Measurements from ENCODE around the gene MARK2.
A peak's percentile ranks its signal among the peaks of the same experiment; 100 is the strongest.
"Not testable (repeated sequence)": the region's sequence is repeated elsewhere in the genome, so short reads cannot be mapped to it uniquely, and the experiment has no call there.

Gene MARK2

GRCh38 chr11:63854696-63855095 is 15.8 kb downstream of the MARK2 start:
- no peak for DNase-seq (ENCODE audit: low spot score)

- no peak for DNase-seq (ENCODE audit: low spot score)
Observed at GRCh38 chr11:63855975-63856374, 17.1 kb downstream of the MARK2 start.

- peak; percentile 40 for DNase-seq (ENCODE audit: low spot score)
Observed at GRCh38 chr11:63858628-63859550, 20.0 kb downstream of the MARK2 start.

DNA sequence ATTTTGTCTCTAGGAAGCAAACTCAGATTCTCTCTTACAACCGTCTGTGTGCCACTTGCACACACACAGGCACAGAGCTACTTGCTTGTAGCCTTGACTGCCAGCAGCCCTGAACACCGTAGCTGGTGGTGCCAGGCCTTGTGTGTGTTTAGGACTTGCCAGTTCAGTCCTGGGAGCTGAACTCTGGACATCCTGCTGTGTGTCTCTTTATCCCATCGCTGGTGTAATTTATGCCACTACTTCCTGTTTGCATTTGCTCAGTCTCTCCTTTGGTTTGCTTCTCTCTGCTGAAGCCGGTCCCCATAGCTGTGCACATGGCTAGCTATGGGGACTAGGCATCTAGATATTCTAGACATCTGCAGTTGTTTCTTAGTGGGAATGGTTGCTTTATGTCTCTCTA is 24.0 kb downstream of the MARK2 start:
- no peak for DNase-seq (ENCODE audit: low spot score)

GRCh38 chr11:63863620-63864019 is 24.7 kb downstream of the MARK2 start:
- not testable (repeated sequence) for DNase-seq (ENCODE audit: low spot score)

DNA sequence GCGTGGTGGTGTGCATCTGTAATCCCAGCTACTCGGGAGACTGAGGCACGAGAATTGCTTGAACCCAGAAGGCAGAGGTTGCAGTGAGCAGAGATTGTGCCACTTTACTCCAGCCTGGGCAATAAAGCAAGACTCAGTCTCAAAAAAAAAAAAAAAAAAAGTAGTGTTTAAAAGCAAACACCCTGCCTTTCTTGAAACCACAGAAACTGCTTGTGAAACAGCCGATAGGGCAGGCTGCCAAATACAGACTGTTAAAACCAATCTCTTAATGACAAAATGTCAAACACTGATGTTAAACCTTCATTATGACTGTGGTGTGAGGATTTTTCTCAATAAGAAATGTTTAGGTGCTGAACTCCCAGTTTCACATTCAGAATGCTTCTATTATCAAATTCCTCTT is 27.3 kb downstream of the MARK2 start:
- no peak for DNase-seq (ENCODE audit: low spot score)

DNA sequence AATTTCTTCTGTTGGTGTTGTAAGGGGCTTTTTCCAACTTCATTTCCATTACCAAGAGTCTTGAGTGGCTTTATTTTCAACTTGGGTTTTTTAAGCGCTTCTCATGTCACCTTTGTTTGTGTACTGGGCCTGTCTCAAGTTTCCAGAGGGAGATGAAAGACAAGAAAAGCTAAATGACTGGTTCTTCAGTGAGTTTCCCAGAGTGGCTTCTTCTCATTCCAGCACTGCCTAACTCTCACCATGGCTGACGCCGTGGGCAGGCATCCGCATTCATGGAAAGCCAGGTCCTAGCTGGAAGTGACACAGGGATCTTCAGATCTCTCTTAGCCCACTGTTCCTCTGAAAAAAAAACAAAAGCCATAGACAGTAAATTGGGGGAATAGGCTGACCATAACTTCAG is 28.6 kb downstream of the MARK2 start:
- DNase-seq (ENCODE audit: low spot score): no peak

DNA sequence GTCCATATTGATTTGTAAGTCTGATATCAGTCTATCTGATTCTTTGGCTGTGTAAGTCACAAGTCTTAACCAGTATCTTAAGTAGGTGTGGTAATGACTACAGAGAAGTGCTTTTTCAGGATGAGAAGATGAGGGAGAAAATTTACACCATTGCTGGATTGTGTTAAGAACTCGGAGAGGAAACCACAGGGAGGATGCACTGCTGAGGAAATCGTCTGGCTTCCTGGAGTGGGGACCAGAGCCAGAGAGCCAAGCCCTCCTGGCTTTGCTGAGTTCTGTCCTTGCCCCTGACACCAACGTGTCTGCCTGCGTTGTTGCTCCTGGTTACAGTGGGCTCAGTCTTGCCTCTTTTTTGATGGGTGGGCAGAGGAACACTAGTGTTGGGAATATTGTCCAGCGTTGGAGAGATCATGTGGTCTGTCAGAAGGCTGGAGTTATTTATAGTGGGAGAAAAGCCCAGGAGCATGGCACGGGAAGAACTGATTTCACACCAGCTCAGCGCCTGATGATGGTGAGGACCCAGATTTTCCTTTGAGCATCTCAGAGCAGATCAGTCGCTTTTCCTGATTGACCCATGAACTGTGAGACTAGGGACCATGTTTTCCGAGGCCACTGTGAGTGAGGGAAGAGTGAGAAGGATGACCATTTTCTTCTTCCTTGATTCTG is 29.6 kb downstream of the MARK2 start:
- DNase-seq (ENCODE audit: low spot score): no peak

GRCh38 chr11:63869171-63869591 is 30.3 kb downstream of the MARK2 start:
- DNase-seq (ENCODE audit: low spot score): no peak

DNA sequence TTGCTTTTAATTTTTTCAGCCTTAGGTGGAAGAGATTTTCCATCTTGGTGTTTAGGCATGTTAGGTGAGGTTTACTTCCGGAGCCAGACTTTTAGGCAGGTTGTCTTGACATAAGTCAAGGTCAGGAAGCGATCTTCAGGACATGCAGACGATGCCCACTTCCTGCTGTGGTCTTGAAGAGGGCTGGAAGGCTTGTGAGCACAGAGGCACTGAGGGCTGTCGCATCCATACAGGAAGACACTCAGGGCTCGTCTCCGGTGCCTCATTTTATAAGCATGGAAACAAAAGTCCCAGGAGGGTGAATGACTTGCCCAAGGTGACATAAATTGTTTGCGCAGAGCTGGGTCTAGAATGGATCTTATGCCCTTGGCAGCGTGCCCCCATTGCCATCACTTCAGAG is 30.8 kb downstream of the MARK2 start:
- DNase-seq (ENCODE audit: low spot score): no peak

GRCh38 chr11:63870351-63871140 is 31.6 kb downstream of the MARK2 start:
- DNase-seq (ENCODE audit: low spot score): peak; percentile 64

DNA sequence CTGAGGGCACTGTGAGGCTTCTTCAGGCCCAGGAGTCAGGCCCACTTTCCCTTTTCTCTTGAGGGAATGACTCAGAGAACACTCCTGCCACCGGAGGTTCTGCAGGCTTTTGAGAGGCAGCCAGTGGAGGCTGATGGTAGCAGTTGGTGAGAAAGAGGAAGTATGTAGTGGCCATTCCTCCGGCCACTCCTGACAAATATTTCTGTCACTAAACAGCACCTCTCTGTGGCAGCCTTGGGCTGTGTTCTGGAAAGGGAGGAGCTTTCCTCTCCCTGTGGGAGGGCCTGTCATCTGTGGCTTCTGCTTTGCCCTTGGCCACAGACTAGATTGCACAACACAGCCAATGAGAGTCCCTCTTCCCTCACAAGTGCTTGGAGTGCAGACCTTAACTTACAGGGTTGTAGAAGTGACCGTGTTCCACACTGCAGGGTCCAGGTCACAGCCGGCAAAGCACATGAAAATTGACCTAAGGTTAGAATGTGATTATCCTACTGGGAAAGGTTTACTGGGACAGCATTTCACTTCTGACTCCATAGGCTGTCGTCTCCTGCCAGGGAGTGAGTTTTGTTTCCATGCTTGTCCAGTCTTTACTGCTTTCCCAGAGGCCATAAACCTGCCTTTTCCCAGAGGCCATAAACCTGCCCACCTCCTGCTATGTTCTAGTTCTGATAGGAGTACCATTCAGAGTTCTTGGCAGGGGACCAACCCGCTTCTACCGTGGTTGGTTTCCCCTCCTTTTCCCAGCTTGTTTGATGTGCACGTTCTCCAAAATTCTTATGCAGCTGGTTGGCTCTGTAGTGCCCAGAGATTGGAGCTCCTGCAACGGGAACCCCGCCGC is 33.3 kb downstream of the MARK2 start:
- DNase-seq (ENCODE audit: low spot score): peak; percentile 97

DNA sequence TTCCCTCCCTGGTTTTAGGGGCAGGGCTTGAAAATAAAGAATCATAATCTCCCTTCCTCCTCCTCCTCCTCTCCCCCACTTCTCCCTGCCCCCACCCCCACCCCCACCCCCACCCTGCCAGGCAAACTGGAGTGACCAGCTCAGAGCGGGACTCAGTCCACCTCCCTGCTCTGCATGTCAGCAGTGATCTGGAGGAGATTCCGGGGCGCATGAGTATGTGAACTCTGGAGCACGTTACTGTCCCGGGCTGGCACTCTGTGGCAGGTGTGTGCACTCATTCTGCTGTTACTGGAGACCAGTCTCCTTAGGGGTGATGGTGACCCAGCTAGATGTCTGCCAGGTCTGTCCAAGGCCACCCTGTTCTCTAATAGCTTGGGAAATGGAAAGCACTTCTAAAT is 33.9 kb downstream of the MARK2 start:
- DNase-seq (ENCODE audit: low spot score): no peak

DNA sequence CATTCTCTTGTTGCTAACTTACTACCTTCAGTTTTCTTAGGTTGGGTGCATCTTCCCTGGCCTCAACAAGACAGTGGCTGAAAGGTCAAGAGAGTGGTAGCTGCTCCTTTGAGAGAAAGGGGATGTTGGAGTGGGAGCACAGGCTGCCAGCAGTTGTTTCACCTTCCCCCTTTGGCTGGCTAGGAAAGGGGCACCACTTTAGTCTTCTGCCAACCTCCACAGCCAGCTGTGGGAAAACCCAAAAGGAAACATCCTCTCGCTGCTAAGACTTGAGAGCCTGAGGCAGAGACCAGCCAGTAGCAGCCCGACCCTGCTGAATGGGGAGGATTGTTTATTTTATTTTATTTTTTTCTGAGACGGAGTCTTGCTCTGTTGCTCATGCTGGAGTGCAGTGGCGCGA is 34.4 kb downstream of the MARK2 start:
- DNase-seq (ENCODE audit: low spot score): no peak

DNA sequence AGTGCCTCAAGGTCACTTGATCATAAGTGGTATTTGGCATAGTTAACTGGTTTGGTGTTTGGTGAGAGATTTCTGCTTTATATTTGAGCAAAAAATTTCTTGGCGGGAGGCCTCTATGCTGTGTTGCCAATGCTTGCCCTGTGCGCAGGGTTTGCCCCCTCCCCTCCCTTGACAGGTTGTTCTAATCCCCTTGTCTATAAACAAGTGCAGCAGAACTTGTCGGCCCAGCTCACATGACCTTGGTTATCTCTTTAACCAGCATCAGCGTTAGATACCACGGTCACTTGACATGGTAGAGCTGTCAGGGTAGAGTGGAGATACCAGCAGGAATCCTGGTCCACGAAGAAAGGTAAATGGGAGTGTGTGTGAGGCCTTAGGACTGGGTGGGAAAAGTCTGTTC is 35.6 kb downstream of the MARK2 start:
- DNase-seq (ENCODE audit: low spot score): no peak

DNA sequence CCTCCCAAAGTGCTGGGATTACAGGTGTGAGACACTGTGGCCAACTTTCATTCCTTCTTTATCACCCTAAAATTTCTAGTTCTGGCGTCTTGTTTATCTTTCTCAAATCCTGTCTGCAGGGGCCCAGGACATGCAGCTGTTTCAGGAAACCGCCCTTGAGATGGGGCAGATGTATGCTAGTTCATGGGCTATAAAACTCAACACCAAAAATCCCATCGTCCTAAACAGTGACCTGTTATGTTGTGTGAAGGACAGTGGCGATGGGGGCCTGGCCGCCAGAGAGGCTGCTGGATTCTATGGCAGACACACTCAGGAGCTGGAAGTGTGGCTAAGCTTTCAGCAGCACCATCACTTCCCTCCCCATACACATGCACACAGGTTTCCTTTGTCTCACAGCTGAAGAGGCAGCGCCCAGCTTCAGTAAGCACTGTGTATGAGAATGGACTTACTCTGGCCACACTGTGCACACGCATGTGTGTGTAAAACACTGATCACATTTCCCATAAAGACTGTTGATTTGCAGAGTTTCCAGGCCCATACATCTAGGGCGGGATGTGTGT is 36.7 kb downstream of the MARK2 start:
- DNase-seq (ENCODE audit: low spot score): no peak

- no peak for DNase-seq (ENCODE audit: low spot score)
Observed at GRCh38 chr11:63876616-63877015, 37.7 kb downstream of the MARK2 start.

GRCh38 chr11:63877658-63878241 is 38.8 kb downstream of the MARK2 start:
- no peak for DNase-seq (ENCODE audit: low spot score)

GRCh38 chr11:63879598-63880402 is 40.9 kb downstream of the MARK2 start:
- DNase-seq (ENCODE audit: low spot score): no peak

GRCh38 chr11:63880403-63880790 is 41.5 kb downstream of the MARK2 start:
- no peak for DNase-seq (ENCODE audit: low spot score)

Data from kidney tubule cell (primary cell).